HCT116 (cell line): ENCODE data around the gene ARL6IP6. TPM values are rescaled to one million over a fixed set of nuclear protein-coding genes. Genes with fewer than 3 reads are reported as not detected.

Source experiments
- ATAC-seq: fragments of 200-7000 bp; cut with Tn5 transposase; 2 replicates; pipeline ENCODE4 v1.9.1; 2020; ENCODE audit warnings: mild to moderate bottlenecking, moderate library complexity
- BruUV-seq: library from RNA; stranded (reverse); fragments of 400-500 nt; replicated peaks from 2 replicates; lab custom pipeline; 2021; lab: Mats Ljungman, UMichigan
- CTCF ChIA-PET: fragments of 300-600 bp; sonication (Branson Sonifier 250); formaldehyde crosslinking; loops from one replicate; lab custom pipeline; 2021; ENCODE audit warnings: antibody characterized with exemption; lab: Charles Lee
- POLR2A ChIA-PET: fragments of 300-600, 350-600 bp; sonication (Branson Sonifier 250); formaldehyde crosslinking; loops from one replicate; lab custom pipeline; 2021; ENCODE audit warnings: antibody characterized with exemption; lab: Charles Lee
- RAD21 ChIA-PET, 2 experiments: fragments of 300-600 bp; sonication (Branson Sonifier 250); formaldehyde crosslinking; loops; one replicate each; lab custom pipeline; 2023; ENCODE audit warnings: low total read pairs in 2 of 2; ENCODE audit not compliant: uncharacterized antibody in 2 of 2, unreplicated experiment in 2 of 2, low non-redundant PET in 1 of 2; lab: Charles Lee
- DNase-seq: peaks from one replicate; pipeline ENCODE4 v3.0.0-alpha.2; 2010; ENCODE audit warnings: low read depth, low spot score
- H2AFZ ChIP-seq: fragments of 200-600 bp; shearing (Covaris generic), sonication (generic); 2 replicates; pipeline ENCODE4 v1.6.1; 2017; ENCODE audit warnings: low read depth, mixed run types, mixed read lengths, antibody characterized with exemption, low read length; ENCODE audit not compliant: poor library complexity, severe bottlenecking
- H3K27ac ChIP-seq: 2 replicates; pipeline ENCODE4 v1.5.1; 2012; ENCODE audit warnings: low read depth, low read length
- H3K27me3 ChIP-seq: fragments of 200-600 bp; sonication (generic); 2 replicates; pipeline ENCODE4 v1.6.1; 2016; ENCODE audit warnings: mixed run types, low read length, mixed read lengths; ENCODE audit not compliant: insufficient read depth
- H3K36me3 ChIP-seq, 2 experiments: fragments of 200-500 bp in 1 of 2; fragments of 200-600 bp in 1 of 2; sonication (Bioruptor generic) in 1 of 2; sonication (generic) in 1 of 2; 2 replicates each; pipeline versions ENCODE4 v1.5.1 to v1.6.1; 2014 to 2016; ENCODE audit warnings: low read length in 2 of 2, inconsistent platforms in 1 of 2, mixed read lengths in 1 of 2, mixed run types in 1 of 2; ENCODE audit not compliant: insufficient read depth in 2 of 2, control insufficient read depth in 1 of 2
- H3K4me1 ChIP-seq, 2 experiments: fragments of 200-600 bp in 1 of 2; sonication (generic) in 1 of 2; 2 replicates each; pipeline versions ENCODE4 v1.5.1 to v1.6.1; 2012 to 2017; ENCODE audit warnings: low read length in 2 of 2, inconsistent platforms in 1 of 2, mild to moderate bottlenecking in 1 of 2, mixed read lengths in 1 of 2, mixed run types in 1 of 2, moderate library complexity in 1 of 2; ENCODE audit not compliant: insufficient read depth in 2 of 2, control insufficient read depth in 1 of 2
- H3K4me2 ChIP-seq: fragments of 200-600 bp; sonication (generic); 2 replicates; pipeline ENCODE4 v1.6.1; 2017; ENCODE audit warnings: mixed run types, low read length, mixed read lengths
- H3K4me3 ChIP-seq, 2 experiments: fragments of 200-600 bp in 1 of 2; sonication (generic) in 1 of 2; replicated peaks in 1 of 2; 2 replicates each; pipeline ENCODE4 v1.5.1; 2011 to 2016; ENCODE audit warnings: low read length in 2 of 2, control low read depth in 1 of 2, low read depth in 1 of 2, mild to moderate bottlenecking in 1 of 2, mixed read lengths in 1 of 2, mixed run types in 1 of 2
- H3K79me2 ChIP-seq: fragments of 200-600 bp; sonication (generic); 2 replicates; pipeline ENCODE4 v1.6.1; 2017; ENCODE audit warnings: mild to moderate bottlenecking, mixed run types, low read length, moderate library complexity, mixed read lengths; ENCODE audit not compliant: insufficient read depth
- H3K9ac ChIP-seq: fragments of 200-600 bp; sonication (generic); 2 replicates; pipeline ENCODE4 v1.6.1; 2016; ENCODE audit warnings: low read length, mixed read lengths
- H3K9me2 ChIP-seq: fragments of 200-600 bp; sonication (generic), shearing (Covaris generic); 2 replicates; pipeline ENCODE4 v1.6.1; 2017; ENCODE audit warnings: mixed run types, mild to moderate bottlenecking, moderate library complexity; ENCODE audit not compliant: insufficient read depth
- H3K9me3 ChIP-seq, 2 experiments: fragments of 200-500 bp in 1 of 2; fragments of 200-600 bp in 1 of 2; sonication (Bioruptor generic) in 1 of 2; sonication (generic) in 1 of 2; 2 replicates each; pipeline ENCODE4 v1.6.1; 2014 to 2017; ENCODE audit warnings: low read length in 2 of 2, mixed read lengths in 2 of 2, inconsistent platforms in 1 of 2, low read depth in 1 of 2, mild to moderate bottlenecking in 1 of 2, mixed run types in 1 of 2, moderate library complexity in 1 of 2; ENCODE audit not compliant: control insufficient read depth in 1 of 2, insufficient read depth in 1 of 2
- H4K20me1 ChIP-seq: fragments of 200-600 bp; sonication (generic), shearing (Covaris generic); 2 replicates; pipeline ENCODE4 v1.6.1; 2017; ENCODE audit warnings: mixed run types, mild to moderate bottlenecking, moderate library complexity; ENCODE audit not compliant: insufficient read depth
- ATF3 ChIP-seq: IDR thresholded peaks from 2 replicates; pipeline ENCODE4 v1.6.1; 2012
- CEBPB ChIP-seq: IDR thresholded peaks from 2 replicates; pipeline ENCODE4 v1.6.1; 2012; ENCODE audit warnings: low read depth
- EGR1 ChIP-seq: IDR thresholded peaks from 2 replicates; pipeline ENCODE4 v1.6.1; 2012; ENCODE audit warnings: low read depth
- ELF1 ChIP-seq: IDR thresholded peaks from 2 replicates; pipeline ENCODE4 v1.6.1; 2012; ENCODE audit warnings: low read depth, borderline replicate concordance
- EZH2 ChIP-seq: fragments of 200-600 bp; sonication (generic); IDR thresholded peaks from 2 replicates; pipeline ENCODE4 v1.6.1; 2017; ENCODE audit warnings: antibody characterized with exemption, mixed run types
- FOSL1 ChIP-seq: IDR thresholded peaks from 2 replicates; pipeline ENCODE4 v1.6.1; 2012; ENCODE audit warnings: low read depth
- JUND ChIP-seq: IDR thresholded peaks from 2 replicates; pipeline ENCODE4 v1.6.1; 2012
- POLR2A ChIP-seq: IDR thresholded peaks from 2 replicates; pipeline ENCODE4 v1.7.0; 2011; ENCODE audit warnings: borderline replicate concordance; ENCODE audit not compliant: insufficient read depth, insufficient read length; ENCODE audit errors: extremely low read depth
- POLR2AphosphoS5 ChIP-seq: IDR thresholded peaks from 2 replicates; pipeline ENCODE4 v1.6.1; 2011; ENCODE audit warnings: mild to moderate bottlenecking, low read depth, low read length, moderate library complexity
- RAD21 ChIP-seq: IDR thresholded peaks from 2 replicates; pipeline ENCODE4 v1.6.1; 2012; ENCODE audit warnings: low read depth, mild to moderate bottlenecking
- REST ChIP-seq: IDR thresholded peaks from 2 replicates; pipeline ENCODE4 v1.6.1; 2012; ENCODE audit warnings: low read depth
- SIN3A ChIP-seq: IDR thresholded peaks from 2 replicates; pipeline ENCODE4 v1.6.1; 2012; ENCODE audit warnings: low read depth
- SP1 ChIP-seq: IDR thresholded peaks from 2 replicates; pipeline ENCODE4 v1.6.1; 2012; ENCODE audit warnings: low read depth
- SRF ChIP-seq: IDR thresholded peaks from 2 replicates; pipeline ENCODE4 v1.6.1; 2012; ENCODE audit warnings: low read depth
- TCF7L2 ChIP-seq: IDR thresholded peaks from 2 replicates; pipeline ENCODE4 v1.7.0; 2011; ENCODE audit warnings: borderline replicate concordance, inconsistent platforms; ENCODE audit not compliant: insufficient read depth, insufficient read length; ENCODE audit errors: extremely low read depth
- YY1 ChIP-seq: IDR thresholded peaks from 2 replicates; pipeline ENCODE4 v1.6.1; 2011; ENCODE audit warnings: low read length, low read depth, moderate library complexity, mild to moderate bottlenecking; ENCODE audit not compliant: insufficient replicate concordance; ENCODE audit errors: extremely low read depth
- ZNF274 ChIP-seq: fragments of 200-500 bp; sonication (Bioruptor generic); IDR thresholded peaks from 2 replicates; pipeline ENCODE4 v1.6.1; 2014; ENCODE audit warnings: mild to moderate bottlenecking, low read depth, low read length, inconsistent platforms
- intact Hi-C: fragments of 100-400 bp; cut with micrococcal nuclease; formaldehyde crosslinking; loops from 2 replicates; pipeline ENCODE4 v1.10.0; 2022
- total RNA-seq: library from RNA; stranded (reverse); gene quantifications from one replicate; pipeline ENCODE4 v1.2.1, GENCODE V29; 2021; ENCODE audit not compliant: unreplicated experiment

Gene ARL6IP6
- total RNA-seq, 1 experiment from 2014 or later = 37.8 TPM

- ChIA-PET CTCF (no interaction called here), RAD21 (interaction anchor here in 1 of 2 experiments (0.7 kb wide), 1 partner anchor 510 kb away, joined by 4 read pairs; no protein-coding TSS in a partner anchor), POLR2A (no interaction called here)
- Histone ChIP-seq H3K36me3 (peaks cover 5 to 12% of the 10 kb centered on the region in 2 experiments; a peak in 2 of 4 replicates), H2AFZ (no peak overlapping the region), H3K9me3 (peaks cover 0 to under 1% of the 10 kb centered on the region in 2 experiments; a peak in 1 of 4 replicates), H4K20me1 (peaks cover 49% of the 10 kb centered on the region; the same call in 1 of the 2 replicates), H3K4me2 (no peak overlapping the region), H3K27me3 (no peaks in the 10 kb centered on the region), H3K27ac (no peak overlapping the region), H3K4me3 (no peak overlapping the region), H3K9me2 (no peaks in the 10 kb centered on the region), H3K79me2 (peaks cover 99% of the 10 kb centered on the region), H3K4me1 (no peaks in the 10 kb centered on the region), H3K9ac (no peak overlapping the region)
- TF ChIP-seq YY1 = no peak
- TF ChIP-seq SIN3A = no peak
- TF ChIP-seq SRF = no peak
- TF ChIP-seq TCF7L2 = no peak
- TF ChIP-seq FOSL1 = no peak
- no peak for TF ChIP-seq ELF1
- no peak for TF ChIP-seq SP1
- no peak for TF ChIP-seq REST
- TF ChIP-seq EGR1 = no peak
- TF ChIP-seq POLR2AphosphoS5 = no peak
- no peak for TF ChIP-seq JUND
- no peak for TF ChIP-seq CEBPB
- TF ChIP-seq RAD21 = no peak
- TF ChIP-seq ATF3 = no peak
- no peak for TF ChIP-seq ZNF274
- no peak for TF ChIP-seq POLR2A
- no peak for TF ChIP-seq EZH2
- DNase-seq = no peak
- no TSS peak for BruUV-seq
- no peak for ATAC-seq
- intact Hi-C loops = no loop called here
Measured at GRCh38 chr2:152696476-152696875, 21.9 kb upstream of the ARL6IP6 start.
